GM06990 (cell line): ENCODE data around the gene PPEF2.

Experiments used
- DNase-seq: peaks from one replicate; pipeline ENCODE4 v3.0.0-alpha.2; 2011; ENCODE audit not compliant: insufficient read length; ENCODE audit errors: extremely low read depth
- H3K27me3 ChIP-seq: replicated peaks from 2 replicates; pipeline ENCODE4 v1.6.0; 2011; ENCODE audit warnings: low read length; ENCODE audit not compliant: control insufficient read depth, insufficient read depth
- H3K36me3 ChIP-seq: 2 replicates; pipeline ENCODE4 v1.5.1; 2011; ENCODE audit warnings: low read length; ENCODE audit not compliant: control insufficient read depth, insufficient read depth
- H3K4me3 ChIP-seq: replicated peaks from 2 replicates; pipeline ENCODE4 v1.5.1; 2011; ENCODE audit warnings: low read depth, mild to moderate bottlenecking, control low read depth, low read length
- CTCF ChIP-seq: IDR thresholded peaks from 2 replicates; pipeline ENCODE4 v1.5.1; 2011; ENCODE audit warnings: low read length, control low read depth, mild to moderate bottlenecking, inconsistent platforms; ENCODE audit not compliant: insufficient read depth, poor library complexity, severe bottlenecking

Gene PPEF2, protein sequence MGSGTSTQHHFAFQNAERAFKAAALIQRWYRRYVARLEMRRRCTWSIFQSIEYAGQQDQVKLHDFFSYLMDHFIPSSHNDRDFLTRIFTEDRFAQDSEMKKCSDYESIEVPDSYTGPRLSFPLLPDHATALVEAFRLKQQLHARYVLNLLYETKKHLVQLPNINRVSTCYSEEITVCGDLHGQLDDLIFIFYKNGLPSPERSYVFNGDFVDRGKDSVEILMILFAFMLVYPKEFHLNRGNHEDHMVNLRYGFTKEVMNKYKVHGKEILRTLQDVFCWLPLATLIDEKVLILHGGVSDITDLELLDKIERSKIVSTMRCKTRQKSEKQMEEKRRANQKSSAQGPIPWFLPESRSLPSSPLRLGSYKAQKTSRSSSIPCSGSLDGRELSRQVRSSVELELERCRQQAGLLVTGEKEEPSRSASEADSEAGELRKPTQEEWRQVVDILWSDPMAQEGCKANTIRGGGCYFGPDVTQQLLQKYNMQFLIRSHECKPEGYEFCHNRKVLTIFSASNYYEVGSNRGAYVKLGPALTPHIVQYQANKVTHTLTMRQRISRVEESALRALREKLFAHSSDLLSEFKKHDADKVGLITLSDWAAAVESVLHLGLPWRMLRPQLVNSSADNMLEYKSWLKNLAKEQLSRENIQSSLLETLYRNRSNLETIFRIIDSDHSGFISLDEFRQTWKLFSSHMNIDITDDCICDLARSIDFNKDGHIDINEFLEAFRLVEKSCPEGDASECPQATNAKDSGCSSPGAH

DNA sequence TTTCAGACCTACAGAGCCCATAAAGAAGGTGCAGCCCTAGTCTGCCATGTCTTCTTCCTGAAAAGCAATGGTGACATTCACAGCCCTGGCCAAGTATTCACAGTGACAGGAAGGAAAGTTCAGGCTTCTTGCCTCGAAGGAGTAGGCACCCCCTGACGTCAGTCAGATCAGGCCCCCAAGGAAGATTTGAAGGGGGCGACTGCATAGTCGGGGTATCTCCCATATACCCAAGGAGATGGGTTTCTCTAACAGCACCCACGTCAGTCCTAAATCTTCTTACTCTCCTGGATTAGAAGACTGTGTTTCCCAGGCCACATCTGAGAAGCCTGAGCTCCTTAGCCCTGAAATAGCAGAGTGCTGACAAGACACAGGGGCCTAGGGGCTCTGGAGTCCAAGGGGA is at the start of gene PPEF2:
Gene PPEF2, minus strand, starts transcription at position 101 of the 400 bp plus-strand sequence. CDS start 6,127 bp downstream, outside the sequence.
- TF ChIP-seq CTCF: no peak
- Histone ChIP-seq H3K27me3 (no peaks in the 10 kb centered on the region), H3K36me3 (no peaks in the 10 kb centered on the region), H3K4me3 (no peak within 1 kb of the TSS)
- no peak for DNase-seq

- no peaks in the 10 kb centered on the region for H3K27me3 ChIP-seq
- TF ChIP-seq CTCF: no peak
- no peak for DNase-seq
- no peak overlapping the region for H3K4me3 ChIP-seq
- no peaks in the 10 kb centered on the region; the same call in 1 of the 2 replicates for H3K36me3 ChIP-seq
These were observed 48.1 kb upstream of the PPEF2 start for GRCh38 chr4:75950213-75950815.

DNA sequence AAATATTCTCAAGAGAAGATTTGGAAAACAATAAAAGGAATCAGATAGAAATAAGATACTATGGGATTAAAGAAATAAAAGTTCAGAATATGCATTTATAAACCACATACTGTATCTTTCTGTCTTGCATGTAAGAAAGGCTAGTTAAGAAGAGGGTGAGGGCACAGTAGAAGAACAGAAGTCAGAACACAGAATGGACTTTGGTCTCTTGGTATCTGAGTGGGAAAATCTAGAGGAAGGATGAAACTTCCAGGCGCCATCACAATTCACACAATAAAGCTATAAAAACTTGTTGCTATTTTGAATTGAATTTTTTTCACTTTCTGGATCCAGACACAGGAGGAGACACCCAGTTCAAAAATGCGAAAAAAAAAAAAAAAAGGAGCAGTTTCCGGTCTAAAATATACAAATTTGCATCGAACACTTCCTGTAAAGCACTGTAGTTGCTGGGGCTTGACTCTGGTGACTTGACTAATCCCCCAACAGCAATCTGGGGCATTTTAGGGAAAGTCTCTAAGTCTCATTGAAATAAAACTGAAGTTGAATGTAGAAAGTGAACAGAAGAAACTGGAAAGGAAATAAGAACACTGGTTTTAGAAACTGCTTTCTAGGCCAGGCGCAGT is 46.7 kb upstream of the PPEF2 start:
- peak; percentile 24 for DNase-seq
- H3K4me3 ChIP-seq: no peak overlapping the region
- TF ChIP-seq CTCF: no peak
- no peaks in the 10 kb centered on the region for H3K27me3 ChIP-seq
- H3K36me3 ChIP-seq: no peaks in the 10 kb centered on the region; the same call in 1 of the 2 replicates

- TF ChIP-seq CTCF: peak; percentile 59
- H3K27me3 ChIP-seq: no peaks in the 10 kb centered on the region
- no peaks in the 10 kb centered on the region for H3K36me3 ChIP-seq
- peak within 1 kb of the TSS; percentile 80 for H3K4me3 ChIP-seq
- DNase-seq: peak; percentile 92
These were observed 38.5 kb upstream of the PPEF2 start, which contains the start of gene NAAA for GRCh38 chr4:75940692-75941253. NAAA (minus strand) TSS chr4:75941013; CDS start chr4:75940949, 64 bp downstream.

DNA sequence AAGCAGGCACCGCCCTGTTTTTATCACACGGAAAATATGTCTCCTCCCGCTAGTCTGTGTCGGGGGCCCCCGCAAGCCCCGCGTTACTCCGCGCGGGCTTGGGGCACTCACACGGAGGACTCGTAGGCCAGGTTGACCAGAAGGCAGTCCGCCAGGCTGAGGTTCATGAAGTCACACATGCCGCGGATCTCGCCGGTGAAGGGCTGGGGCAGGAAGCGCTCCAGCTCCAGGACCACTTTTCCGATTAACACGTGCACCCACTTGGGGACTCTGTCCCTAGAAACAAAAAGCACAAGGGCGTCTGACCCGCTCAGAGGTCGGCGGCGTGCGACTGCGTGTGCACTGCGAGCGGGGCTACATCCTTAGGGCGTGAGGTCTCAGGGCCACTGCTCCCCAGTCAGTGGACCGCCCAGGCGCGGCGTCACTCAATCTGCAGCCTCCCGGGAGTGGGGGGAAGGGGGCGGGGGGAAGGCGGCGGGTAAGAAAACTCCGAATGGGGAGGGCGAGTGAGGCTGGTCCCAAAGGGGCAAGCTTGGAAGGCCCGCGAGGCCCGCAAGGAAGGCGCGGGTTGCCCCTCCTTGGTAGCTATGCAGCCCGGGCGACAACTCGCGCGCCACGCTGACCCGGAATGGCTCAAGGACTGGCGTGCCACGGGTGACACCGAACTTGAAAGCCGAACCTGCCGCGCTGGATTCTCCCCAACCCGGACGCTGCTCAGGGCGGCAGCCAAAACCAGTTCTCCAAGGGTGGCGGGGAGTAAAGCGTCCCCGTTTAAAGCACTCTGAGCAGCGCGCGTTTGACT is 37.8 kb upstream of the PPEF2 start:
- Histone ChIP-seq H3K36me3 (no peaks in the 10 kb centered on the region), H3K27me3 (no peaks in the 10 kb centered on the region), H3K4me3 (peak overlapping the region; percentile 80)
- DNase-seq: peak; percentile 83
- TF ChIP-seq CTCF: no peak
